Sigmoid colon (tissue), 4 donors: Measurements from ENCODE around the gene MYRIP.

Experiments used
- CTCF ChIP-seq, 4 experiments: fragments of 450-650 bp in 3 of 4; fragments of 200-600 bp in 1 of 4; IDR thresholded peaks; one replicate each; pipeline ENCODE4 v1.5.1; 2016 to 2019; ENCODE audit warnings: antibody characterized with exemption in 4 of 4, mild to moderate bottlenecking in 3 of 4, moderate library complexity in 2 of 4
- POLR2AphosphoS5 ChIP-seq, 4 donors: sonication (generic); formaldehyde crosslinking; IDR thresholded peaks; one replicate each; pipeline ENCODE4 v1.6.1; 2017; ENCODE audit warnings: antibody characterized with exemption in 4 of 4

- no peak for TF ChIP-seq CTCF (IDR thresholded peaks at IDR 0.05)
- TF ChIP-seq POLR2AphosphoS5 (IDR thresholded peaks at IDR 0.05), result no peak
These were observed 107.8 kb downstream of the MYRIP start for GRCh38 chr3:39917065-39917773.
